H9 (cell line): ENCODE results near the gene MYO1F. TPM values are rescaled to one million over a fixed set of nuclear protein-coding genes. Genes with fewer than 3 reads are reported as not detected.

ENCODE experiments used
- DNase-seq: peaks from one replicate; pipeline ENCODE4 v3.0.0-alpha.2; 2017
- H2AFZ ChIP-seq: one replicate; pipeline ENCODE4 v1.6.1; 2013; ENCODE audit warnings: mild to moderate bottlenecking, low read length, control low read depth, moderate library complexity
- H2AK5ac ChIP-seq: 2 replicates; pipeline ENCODE4 v1.6.1; 2013; ENCODE audit warnings: low read length, control low read depth, mixed read lengths; ENCODE audit not compliant: insufficient read length
- H2BK120ac ChIP-seq: one replicate; pipeline ENCODE4 v1.6.1; 2013; ENCODE audit warnings: low read depth, mild to moderate bottlenecking, low read length, control low read depth, inconsistent platforms; ENCODE audit not compliant: poor library complexity, severe bottlenecking
- H2BK12ac ChIP-seq: 2 replicates; pipeline ENCODE4 v1.6.1; 2013; ENCODE audit warnings: low read length, control low read depth, mixed read lengths, low read depth; ENCODE audit not compliant: insufficient read length
- H2BK15ac ChIP-seq: 2 replicates; pipeline ENCODE4 v1.6.1; 2013; ENCODE audit warnings: low read depth, low read length, control low read depth
- H2BK20ac ChIP-seq: one replicate; pipeline ENCODE4 v1.6.1; 2013; ENCODE audit warnings: low read depth, mild to moderate bottlenecking, low read length, control low read depth, inconsistent platforms; ENCODE audit not compliant: poor library complexity, severe bottlenecking
- H2BK5ac ChIP-seq: 2 replicates; pipeline ENCODE4 v1.6.1; 2013; ENCODE audit warnings: low read length, control low read depth, mixed read lengths; ENCODE audit not compliant: insufficient read length
- H3K14ac ChIP-seq: 2 replicates; pipeline ENCODE4 v1.6.1; 2013; ENCODE audit warnings: low read length, control low read depth; ENCODE audit not compliant: insufficient read depth
- H3K18ac ChIP-seq: 2 replicates; pipeline ENCODE4 v1.6.1; 2013; ENCODE audit warnings: low read depth, mild to moderate bottlenecking, mixed read lengths, low read length, control low read depth; ENCODE audit not compliant: insufficient read length
- H3K23ac ChIP-seq: 2 replicates; pipeline ENCODE4 v1.6.1; 2013; ENCODE audit warnings: low read length, control low read depth, mixed read lengths, low read depth; ENCODE audit not compliant: insufficient read length
- H3K23me2 ChIP-seq: 2 replicates; pipeline ENCODE4 v1.6.1; 2013; ENCODE audit warnings: low read depth, mild to moderate bottlenecking, mixed read lengths, low read length, control low read depth; ENCODE audit not compliant: insufficient read length, poor library complexity, severe bottlenecking
- H3K27ac ChIP-seq: 2 replicates; pipeline ENCODE4 v1.5.1; 2013; ENCODE audit warnings: low read length, control low read depth, mixed read lengths, low read depth; ENCODE audit not compliant: insufficient read length
- H3K27me3 ChIP-seq: 2 replicates; pipeline ENCODE4 v1.6.1; 2013; ENCODE audit warnings: low read length, control low read depth, inconsistent platforms; ENCODE audit not compliant: insufficient read depth
- H3K4ac ChIP-seq: 2 replicates; pipeline ENCODE4 v1.6.1; 2013; ENCODE audit warnings: low read depth, mild to moderate bottlenecking, control low read depth, inconsistent platforms, low read length, moderate library complexity
- H3K4me1 ChIP-seq: 2 replicates; pipeline ENCODE4 v1.6.1; 2013; ENCODE audit warnings: low read length, control low read depth, inconsistent platforms; ENCODE audit not compliant: insufficient read depth
- H3K4me2 ChIP-seq: 2 replicates; pipeline ENCODE4 v1.6.1; 2013; ENCODE audit warnings: low read length, control low read depth, mixed read lengths; ENCODE audit not compliant: insufficient read length, insufficient read depth
- H3K56ac ChIP-seq: 2 replicates; pipeline ENCODE4 v1.6.1; 2013; ENCODE audit warnings: low read depth, mild to moderate bottlenecking, mixed read lengths, low read length, control low read depth; ENCODE audit not compliant: insufficient read length
- H3K79me1 ChIP-seq: 2 replicates; pipeline ENCODE4 v1.6.1; 2013; ENCODE audit warnings: low read depth, mild to moderate bottlenecking, moderate library complexity, low read length, control low read depth, inconsistent platforms; ENCODE audit not compliant: insufficient read depth, poor library complexity, severe bottlenecking
- H3K79me2 ChIP-seq: 2 replicates; pipeline ENCODE4 v1.6.1; 2013; ENCODE audit warnings: low read length, control low read depth, inconsistent platforms; ENCODE audit not compliant: insufficient read depth
- H3K9ac ChIP-seq: 2 replicates; pipeline ENCODE4 v1.6.1; 2013; ENCODE audit warnings: low read length, control low read depth, mixed read lengths; ENCODE audit not compliant: insufficient read length; ENCODE audit errors: extremely low read depth
- H3K9me3 ChIP-seq: one replicate; pipeline ENCODE4 v1.6.1; 2013; ENCODE audit warnings: low read depth, low read length, inconsistent platforms; ENCODE audit not compliant: control insufficient read depth
- H3T11ph ChIP-seq: one replicate; pipeline ENCODE4 v1.6.1; 2013; ENCODE audit warnings: mild to moderate bottlenecking, low read length, control low read depth, inconsistent platforms
- H4K20me1 ChIP-seq: one replicate; pipeline ENCODE4 v1.6.1; 2013; ENCODE audit not compliant: control insufficient read depth, insufficient read length, insufficient read depth
- H4K5ac ChIP-seq: 2 replicates; pipeline ENCODE4 v1.6.1; 2013; ENCODE audit warnings: low read depth, mild to moderate bottlenecking, mixed read lengths, low read length, control low read depth; ENCODE audit not compliant: insufficient read length
- H4K8ac ChIP-seq: replicated peaks from 2 replicates; pipeline ENCODE4 v1.6.1; 2013; ENCODE audit warnings: low read length, control low read depth, mixed read lengths, low read depth; ENCODE audit not compliant: insufficient read length
- H4K91ac ChIP-seq: 2 replicates; pipeline ENCODE4 v1.6.1; 2013; ENCODE audit warnings: low read depth, mild to moderate bottlenecking, moderate library complexity, mixed read lengths, low read length, control low read depth; ENCODE audit not compliant: insufficient read length
- H3K27ac Mint-ChIP-seq, 3 experiments: 2 replicates in 2 of 3; 3 replicates in 1 of 3; pipeline ENCODE4 v1.8.0; 2020 to 2021; ENCODE audit warnings: mixed read lengths in 3 of 3, mild to moderate bottlenecking in 1 of 3, moderate library complexity in 1 of 3
- H3K27me3 Mint-ChIP-seq: 2 replicates; pipeline ENCODE4 v1.8.0; 2021; ENCODE audit warnings: low read depth, mild to moderate bottlenecking, moderate library complexity, mixed read lengths
- H3K36me3 Mint-ChIP-seq, 3 experiments: 2 replicates in 2 of 3; 3 replicates in 1 of 3; pipeline ENCODE4 v1.8.0; 2020 to 2021; ENCODE audit warnings: low read depth in 3 of 3, mixed read lengths in 3 of 3; ENCODE audit not compliant: insufficient read depth in 1 of 3
- H3K4me1 Mint-ChIP-seq, 2 experiments: 2 replicates each; pipeline ENCODE4 v1.8.0; 2020; ENCODE audit warnings: mixed read lengths in 2 of 2
- H3K4me3 Mint-ChIP-seq, 2 experiments: 2 replicates in 1 of 2; 3 replicates in 1 of 2; pipeline ENCODE4 v1.8.0; 2020 to 2021; ENCODE audit warnings: mild to moderate bottlenecking in 2 of 2, mixed read lengths in 2 of 2, moderate library complexity in 1 of 2
- H3K9me3 Mint-ChIP-seq, 2 experiments: 2 replicates in 1 of 2; 3 replicates in 1 of 2; pipeline ENCODE4 v1.8.0; 2020; ENCODE audit warnings: mild to moderate bottlenecking in 2 of 2, mixed read lengths in 2 of 2, moderate library complexity in 1 of 2
- CTCF ChIP-seq: fragments of 200-600 bp; sonication (generic); conservative IDR thresholded peaks from 3 replicates; pipeline ENCODE4 v1.8.0; 2021; ENCODE audit warnings: antibody characterized with exemption, mild to moderate bottlenecking
- WGBS: extraction: QIAGEN DNeasy Blood & Tissue Kit; methylation state at CpG from one replicate; pipeline ENCODE4 v1.1.7; 2013; ENCODE audit warnings: missing lambda C conversion rate, low lambda C conversion rate, mixed read lengths; ENCODE audit not compliant: insufficient read length; ENCODE audit errors: extremely low coverage; 5-methylcytosine and 5-hydroxymethylcytosine counted together
- total RNA-seq: library from RNA; stranded (reverse); gene quantifications from 2 replicates; pipeline ENCODE4 v1.2.1, GENCODE V29; 2021

MYO1F gene
- total RNA-seq, 1 experiment from 2014 or later = 1.0 TPM

- Histone ChIP-seq H3K23me2 (no peaks in the 10 kb centered on the region), H3K27me3 (no peaks in the 10 kb centered on the region), H3K9me3 (no peaks in the 10 kb centered on the region), H3K79me1 (no peaks in the 10 kb centered on the region), H3K4me2 (no peak overlapping the region), H3K79me2 (peaks cover 29% of the 10 kb centered on the region; the same call in 1 of the 2 replicates), H3K23ac (no peak overlapping the region), H2BK20ac (no peak overlapping the region), H3T11ph (no peak overlapping the region), H4K20me1 (peaks cover 2% of the 10 kb centered on the region), H2AFZ (no peak overlapping the region), H3K27ac (no peak overlapping the region), H3K56ac (no peak overlapping the region), H4K5ac (no peak overlapping the region), H4K91ac (no peak overlapping the region), H2BK120ac (no peak overlapping the region), H2BK15ac (no peak overlapping the region), H2BK5ac (no peak overlapping the region), H2AK5ac (no peak overlapping the region), H4K8ac (no peak overlapping the region), H3K9ac (no peak overlapping the region), H3K14ac (no peak overlapping the region), H3K18ac (no peak overlapping the region), H3K4ac (no peak overlapping the region), H3K4me1 (no peaks in the 10 kb centered on the region), H2BK12ac (no peak overlapping the region)
- Mint-ChIP-seq H3K36me3 (peaks cover 40 to 86% (median 85%) of the 10 kb centered on the region in 3 experiments; a peak in 6 of 7 replicates), H3K4me3 (no peak overlapping the region), H3K4me1 (peaks cover 4 to 6% of the 10 kb centered on the region in 2 experiments; a peak in 1 of 4 replicates), H3K27me3 (no peaks in the 10 kb centered on the region; the same call in 1 of the 2 replicates), H3K27ac (peak overlapping the region in 2 of 3 experiments; percentile 80 to 88; a peak in 6 of 7 replicates), H3K9me3 (no peaks in the 10 kb centered on the region)
- no peak for TF ChIP-seq CTCF
- DNase-seq = no peak
- no CpG with 5 or more reads among the region's 11 CpGs for WGBS
Observed at GRCh38 chr19:8481201-8481600, 96.0 kb downstream of the MYO1F start.
